ENCODE results near the gene AUTS2. TPM values are rescaled to one million over a fixed set of nuclear protein-coding genes. Genes with fewer than 3 reads are reported as not detected.

Gene AUTS2
- total RNA-seq, 1 experiment from 2014 or later: 256 TPM

GRCh38 chr7:69759373-69759772, 161.1 kb downstream of the AUTS2 start:
- no peak overlapping the region for H4K91ac ChIP-seq (ENCODE audit: insufficient read length, low read depth, low read length)
- H3K27ac ChIP-seq (ENCODE audit: insufficient read length, low read depth, low read length): no peak overlapping the region
- H3T11ph ChIP-seq (ENCODE audit: low read length): no peak overlapping the region
- no peak overlapping the region for H2BK12ac ChIP-seq (ENCODE audit: insufficient read length, low read depth, low read length)
- Mint-ChIP-seq H3K4me1 (peaks cover 33 to 35% of the 10 kb centered on the region in 2 experiments), H3K9me3 (no peaks in the 10 kb centered on the region), H3K27ac (no peak overlapping the region), H3K27me3 (ENCODE audit: low read depth) (no peaks in the 10 kb centered on the region), H3K4me3 (no peak overlapping the region), H3K36me3 (ENCODE audit: insufficient read depth in 1 of 3, low read depth in 3 of 3) (no peaks in the 10 kb centered on the region)
- no peak overlapping the region for H3K23ac ChIP-seq (ENCODE audit: insufficient read length, low read depth, low read length)
- no peak overlapping the region for H4K8ac ChIP-seq (replicated peaks; ENCODE audit: insufficient read length, low read depth, low read length)
- no peaks in the 10 kb centered on the region for H3K79me2 ChIP-seq (ENCODE audit: insufficient read depth, low read length)
- no CpG with 5 or more reads among the region's 4 CpGs for WGBS (ENCODE audit: extremely low coverage, insufficient read length, low lambda C conversion rate)
- no peaks in the 10 kb centered on the region for H3K27me3 ChIP-seq (ENCODE audit: insufficient read depth, low read length)
- no peaks in the 10 kb centered on the region for H3K79me1 ChIP-seq (ENCODE audit: insufficient read depth, low read depth, low read length, poor library complexity, severe bottlenecking)
- no peaks in the 10 kb centered on the region for H3K9me3 ChIP-seq (ENCODE audit: control insufficient read depth, low read depth, low read length)
- H2BK15ac ChIP-seq (ENCODE audit: low read depth, low read length): no peak overlapping the region
- no peak overlapping the region for H3K4ac ChIP-seq (ENCODE audit: low read depth, low read length)
- H2BK120ac ChIP-seq (ENCODE audit: low read depth, low read length, poor library complexity, severe bottlenecking): no peak overlapping the region
- H4K20me1 ChIP-seq (ENCODE audit: control insufficient read depth, insufficient read depth, insufficient read length): no peaks in the 10 kb centered on the region
- H3K9ac ChIP-seq (ENCODE audit: extremely low read depth, insufficient read length, low read length): no peak overlapping the region
- H3K23me2 ChIP-seq (ENCODE audit: insufficient read length, low read depth, low read length, poor library complexity, severe bottlenecking): no peaks in the 10 kb centered on the region
- no peak overlapping the region for H3K56ac ChIP-seq (ENCODE audit: insufficient read length, low read depth, low read length)
- H2BK5ac ChIP-seq (ENCODE audit: insufficient read length, low read length): no peak overlapping the region
- no peak for TF ChIP-seq CTCF (conservative IDR thresholded peaks at IDR 0.05)
- H3K14ac ChIP-seq (ENCODE audit: insufficient read depth, low read length): no peak overlapping the region
- H4K5ac ChIP-seq (ENCODE audit: insufficient read length, low read depth, low read length): no peak overlapping the region
- peaks cover 2% of the 10 kb centered on the region for H3K4me1 ChIP-seq (ENCODE audit: insufficient read depth, low read length)
- no peak overlapping the region for H3K4me2 ChIP-seq (ENCODE audit: insufficient read depth, insufficient read length, low read length)
- H2AFZ ChIP-seq (ENCODE audit: low read length): no peak overlapping the region
- H2BK20ac ChIP-seq (ENCODE audit: low read depth, low read length, poor library complexity, severe bottlenecking): no peak overlapping the region
- no peak overlapping the region for H3K18ac ChIP-seq (ENCODE audit: insufficient read length, low read depth, low read length)
- no peak for DNase-seq
- no peak overlapping the region for H2AK5ac ChIP-seq (ENCODE audit: insufficient read length, low read length)

Measured in H9 (cell line).